ENCODE measurements around the gene AGAP5. TPM values are rescaled to one million over a fixed set of nuclear protein-coding genes. Genes with fewer than 3 reads are reported as not detected.

Gene AGAP5
- total and polyA plus RNA-seq, 2 of the 8 experiments (the other 6 are each of a cell fraction or from before 2014, with no cell fraction given), result 5.4 to 6.0 TPM

- no peak for FAIRE-seq
- Histone ChIP-seq H3K27me3 (replicated peaks in 1 of 4; ENCODE audit: control insufficient read depth in 3 of 4, extremely low read depth in 1 of 4, insufficient read depth in 3 of 4, low read length in 3 of 4) (no peaks in the 10 kb centered on the region), H3K56ac (replicated peaks; ENCODE audit: insufficient read length, low read depth, low read length) (no peak overlapping the region), H4K5ac (ENCODE audit: insufficient read length, low read depth, low read length) (no peak overlapping the region), H3K79me2 (ENCODE audit: control insufficient read depth in 1 of 2, insufficient read depth in 2 of 2, low read length in 2 of 2) (no peaks in the 10 kb centered on the region), H3K9ac (replicated peaks in 1 of 4; ENCODE audit: extremely low read depth in 1 of 4, low read depth in 3 of 4, low read length in 3 of 4) (no peak overlapping the region), H2AFZ (ENCODE audit: low read length) (no peak overlapping the region), H3K4me2 (ENCODE audit: insufficient read depth in 1 of 2, low read depth in 2 of 2, low read length in 2 of 2) (no peak overlapping the region), H3K4me1 (replicated peaks in 1 of 4; ENCODE audit: control insufficient read depth in 3 of 4, insufficient read depth in 4 of 4, low read length in 3 of 4) (peaks cover 0 to 3% (median 0%) of the 10 kb centered on the region in 4 experiments; a peak in 3 of 7 replicates), H3K18ac (ENCODE audit: extremely low read depth, low read length) (no peak overlapping the region), H2BK5ac (ENCODE audit: low read depth, low read length) (no peak overlapping the region), H3K23ac (ENCODE audit: insufficient read length) (no peak overlapping the region), H3K23me2 (ENCODE audit: low read depth, low read length) (no peaks in the 10 kb centered on the region), H2BK120ac (replicated peaks; ENCODE audit: low read depth, low read length) (no peak overlapping the region), H3K4ac (replicated peaks; ENCODE audit: insufficient read length, low read depth, low read length) (no peak overlapping the region), H3K27ac (ENCODE audit: low read depth, low read length) (no peak overlapping the region; the same call in 1 of the 2 replicates), H4K91ac (replicated peaks; ENCODE audit: insufficient read length, low read length) (no peak overlapping the region), H3K14ac (ENCODE audit: insufficient read length) (no peak overlapping the region), H2BK20ac (ENCODE audit: low read length) (no peak overlapping the region), H3K36me3 (ENCODE audit: control insufficient read depth in 2 of 4, insufficient read depth in 4 of 4, low read length in 3 of 4) (no peaks in the 10 kb centered on the region), H2BK15ac (ENCODE audit: low read length) (no peak overlapping the region), H2AK5ac (ENCODE audit: low read depth, low read length) (no peak overlapping the region), H3K9me3 (ENCODE audit: insufficient read depth in 2 of 2, low read depth in 1 of 2, low read length in 1 of 2) (no peaks in the 10 kb centered on the region), H3K79me1 (ENCODE audit: low read depth, low read length) (no peaks in the 10 kb centered on the region), H4K20me1 (replicated peaks in 1 of 2; ENCODE audit: control insufficient read depth in 1 of 2, insufficient read depth in 2 of 2, low read length in 2 of 2) (no peaks in the 10 kb centered on the region), H3K4me3 (ENCODE audit: extremely low read depth in 1 of 4, insufficient read depth in 2 of 4, low read depth in 3 of 4, low read length in 4 of 4) (no peak overlapping the region), H4K8ac (ENCODE audit: extremely low read depth, insufficient read depth, low read length) (no peak overlapping the region), H2BK12ac (ENCODE audit: low read depth, low read length) (no peak overlapping the region)
- ChIA-PET CTCF (ENCODE audit: partially characterized antibody) (interaction anchor here (3.6 kb wide), 1 partner anchor 8 kb away, joined by 24 read pairs; no protein-coding TSS in a partner anchor), POLR2A (ENCODE audit: partially characterized antibody) (interaction anchor here (0.6 kb wide), 1 partner anchor 13 kb away, joined by 3 read pairs; no protein-coding TSS in a partner anchor)
- 83% methylated on average over 1 of the region's 1 CpG; no CpG with 5 or more reads in 1 of the 2 experiments for WGBS, 2 experiments (ENCODE audit: extremely low coverage in 1 of 2, insufficient coverage in 1 of 2, insufficient read length in 1 of 2, insufficient replicate concordance in 2 of 2, low coverage in 1 of 2, low lambda C conversion rate in 2 of 2, missing lambda C conversion rate in 1 of 2)
- TF ChIP-seq BACH1 (IDR thresholded peaks at IDR 0.05; ENCODE audit: low read length), result no peak
- TF ChIP-seq CREB1 (IDR thresholded peaks at IDR 0.05), result no peak
- no peak for TF ChIP-seq SP2 (IDR thresholded peaks at IDR 0.05; ENCODE audit: low read length)
- TF ChIP-seq SIX5 (IDR thresholded peaks at IDR 0.05; ENCODE audit: low read depth, low read length), result no peak
- no peak for TF ChIP-seq ZNF274 (IDR thresholded peaks at IDR 0.05; ENCODE audit: borderline replicate concordance, extremely low read depth, low read length)
- TF ChIP-seq KDM5A (IDR thresholded peaks at IDR 0.05; ENCODE audit: low read length), result no peak
- TF ChIP-seq TBP (IDR thresholded peaks at IDR 0.05; ENCODE audit: low read depth, low read length), result no peak
- no peak for TF ChIP-seq RBBP5 (IDR thresholded peaks at IDR 0.05; ENCODE audit: borderline replicate concordance, low read depth, low read length)
- no peak for TF ChIP-seq GTF2F1 (IDR thresholded peaks at IDR 0.05; ENCODE audit: borderline replicate concordance, low read depth, low read length)
- TF ChIP-seq, protein P1, sequence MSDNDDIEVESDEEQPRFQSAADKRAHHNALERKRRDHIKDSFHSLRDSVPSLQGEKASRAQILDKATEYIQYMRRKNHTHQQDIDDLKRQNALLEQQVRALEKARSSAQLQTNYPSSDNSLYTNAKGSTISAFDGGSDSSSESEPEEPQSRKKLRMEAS (IDR thresholded peaks at IDR 0.05), result no peak
- no peak for TF ChIP-seq SUZ12 (IDR thresholded peaks at IDR 0.05; ENCODE audit: low read length)
- TF ChIP-seq, protein P2, sequence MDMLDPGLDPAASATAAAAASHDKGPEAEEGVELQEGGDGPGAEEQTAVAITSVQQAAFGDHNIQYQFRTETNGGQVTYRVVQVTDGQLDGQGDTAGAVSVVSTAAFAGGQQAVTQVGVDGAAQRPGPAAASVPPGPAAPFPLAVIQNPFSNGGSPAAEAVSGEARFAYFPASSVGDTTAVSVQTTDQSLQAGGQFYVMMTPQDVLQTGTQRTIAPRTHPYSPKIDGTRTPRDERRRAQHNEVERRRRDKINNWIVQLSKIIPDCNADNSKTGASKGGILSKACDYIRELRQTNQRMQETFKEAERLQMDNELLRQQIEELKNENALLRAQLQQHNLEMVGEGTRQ (IDR thresholded peaks at IDR 0.05; ENCODE audit: low read length), result no peak
- no peak for TF ChIP-seq CEBPB (IDR thresholded peaks at IDR 0.05; ENCODE audit: low read depth, low read length)
- TF ChIP-seq CBX5 (IDR thresholded peaks at IDR 0.05; ENCODE audit: low read depth, low read length), result no peak
- DNase-seq (ENCODE audit: low read depth in 1 of 2, low spot score in 2 of 2), result no peak
Measured at GRCh38 chr10:73635781-73636180, 62.1 kb downstream of the AGAP5 start.
